ENCODE measurements around the gene ESAM.
"Not testable (repeated sequence)": the region's sequence is repeated elsewhere in the genome, so short reads cannot be mapped to it uniquely, and the experiment has no call there.

Gene ESAM

GRCh38 chr11:124770959-124771358, 8.9 kb upstream of the ESAM start:
- not testable (repeated sequence) for DNase-seq

- no peak for DNase-seq
Observed at GRCh38 chr11:124769806-124770774, 8.0 kb upstream of the ESAM start.

GRCh38 chr11:124768914-124769313, 6.8 kb upstream of the ESAM start:
- no peak for DNase-seq

- DNase-seq: no peak
Observed at GRCh38 chr11:124766156-124766555, 4.1 kb upstream of the ESAM start.

- DNase-seq: peak; percentile 91
Observed at GRCh38 chr11:124763156-124763947, 1.3 kb upstream of the ESAM start.

GRCh38 chr11:124762624-124763155, 600 bp upstream of the ESAM start:
- DNase-seq: no peak

- peak; percentile 38 for DNase-seq
Observed at GRCh38 chr11:124761301-124762104, 587 bp downstream of the ESAM start.

- DNase-seq: no peak
Observed at GRCh38 chr11:124760806-124761205, 1.3 kb downstream of the ESAM start.

- DNase-seq: peak; percentile 55
Observed at GRCh38 chr11:124760205-124760652, 1.9 kb downstream of the ESAM start.

GRCh38 chr11:124759266-124760204, 2.6 kb downstream of the ESAM start:
- peak; percentile 75 for DNase-seq

- DNase-seq: peak; percentile 85
Observed at GRCh38 chr11:124758355-124759265, 3.5 kb downstream of the ESAM start.

GRCh38 chr11:124757320-124757719, 4.8 kb downstream of the ESAM start:
- DNase-seq: no peak

- DNase-seq: peak; percentile 9
Observed at GRCh38 chr11:124756753-124757227, 5.3 kb downstream of the ESAM start.

- peak; percentile 5 for DNase-seq
Observed at GRCh38 chr11:124756033-124756752, 5.9 kb downstream of the ESAM start.

GRCh38 chr11:124754710-124755109, 7.4 kb downstream of the ESAM start:
- DNase-seq: peak; percentile 10

- peak; percentile 16 for DNase-seq
Observed at GRCh38 chr11:124754309-124754708, 7.8 kb downstream of the ESAM start.

GRCh38 chr11:124753624-124754023, 8.5 kb downstream of the ESAM start:
- no peak for DNase-seq

GRCh38 chr11:124753205-124753604, 8.9 kb downstream of the ESAM start:
- DNase-seq: peak; percentile 5

GRCh38 chr11:124752471-124753102, 9.5 kb downstream of the ESAM start:
- DNase-seq: peak; percentile 31

Data from retina (tissue), 1 donor.